Stomach smooth muscle (tissue), 2 donors: ENCODE measurements around the gene CORO2B.

Experiments
- H3K27ac ChIP-seq: one replicate; pipeline ENCODE4 v1.7.0; 2013; ENCODE audit warnings: mild to moderate bottlenecking, low read length, inconsistent platforms
- H3K27me3 ChIP-seq, 2 donors: one replicate each; pipeline ENCODE4 v1.7.0; 2013; ENCODE audit warnings: low read length in 2 of 2; ENCODE audit not compliant: insufficient read depth in 2 of 2, control insufficient read depth in 1 of 2
- H3K36me3 ChIP-seq, 2 donors: one replicate each; pipeline ENCODE4 v1.7.0; 2013; ENCODE audit warnings: low read length in 2 of 2; ENCODE audit not compliant: control insufficient read depth in 2 of 2, insufficient read depth in 2 of 2
- H3K4me1 ChIP-seq: one replicate; pipeline ENCODE4 v1.7.0; 2013; ENCODE audit warnings: low read length; ENCODE audit not compliant: control insufficient read depth, insufficient read depth
- H3K4me3 ChIP-seq, 2 donors: one replicate each; pipeline ENCODE4 v1.7.0; 2013; ENCODE audit warnings: low read length in 2 of 2
- H3K9ac ChIP-seq, 2 donors: one replicate each; pipeline ENCODE4 v1.7.0; 2013; ENCODE audit warnings: low read length in 2 of 2, mild to moderate bottlenecking in 1 of 2
- H3K9me3 ChIP-seq, 2 donors: one replicate each; pipeline ENCODE4 v1.7.0; 2013; ENCODE audit warnings: low read length in 2 of 2; ENCODE audit not compliant: control insufficient read depth in 2 of 2
- donor health status: healthy.
- donor health status: Pancreatic carcinoma.

The CORO2B gene

GRCh38 chr15:68704496-68705021 lies 125.8 kb downstream of the CORO2B start:
- H3K9ac ChIP-seq = no peak overlapping the region
- no peaks in the 10 kb centered on the region for H3K9me3 ChIP-seq
- peaks cover 0 to 2% of the 10 kb centered on the region in 2 donors for H3K27me3 ChIP-seq
- H3K36me3 ChIP-seq = no peaks in the 10 kb centered on the region
- no peak overlapping the region for H3K27ac ChIP-seq
- no peak overlapping the region for H3K4me3 ChIP-seq
- peaks cover 16% of the 10 kb centered on the region for H3K4me1 ChIP-seq

DNA sequence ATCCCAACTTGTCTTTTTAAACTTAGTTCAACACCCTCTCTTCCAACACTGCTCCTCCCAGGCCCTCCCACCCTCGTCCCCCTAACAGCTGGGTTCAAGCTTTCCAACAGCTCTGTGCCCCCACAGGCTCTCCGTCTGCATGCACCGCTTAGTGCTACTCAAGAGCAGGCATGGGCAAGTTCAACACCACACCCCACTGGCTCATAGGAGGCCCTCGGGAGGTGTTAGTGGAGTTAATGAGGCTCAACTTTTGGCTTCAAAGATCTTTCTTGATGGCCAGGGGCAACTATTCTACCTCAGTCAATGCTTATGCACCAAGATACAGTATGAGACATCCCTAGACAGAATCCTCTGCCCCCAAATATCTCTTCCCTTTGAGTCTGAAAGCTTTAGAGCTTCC lies 127.5 kb downstream of the CORO2B start:
- Histone ChIP-seq H3K9me3 (no peaks in the 10 kb centered on the region), H3K27ac (no peak overlapping the region), H3K4me1 (no peaks in the 10 kb centered on the region), H3K4me3 (no peak overlapping the region), H3K9ac (no peak overlapping the region), H3K36me3 (no peaks in the 10 kb centered on the region), H3K27me3 (peaks cover 0 to 2% of the 10 kb centered on the region in 2 donors)

GRCh38 chr15:68706931-68707330 lies 128.1 kb downstream of the CORO2B start:
- no peak overlapping the region for H3K27ac ChIP-seq
- H3K36me3 ChIP-seq = no peaks in the 10 kb centered on the region

DNA sequence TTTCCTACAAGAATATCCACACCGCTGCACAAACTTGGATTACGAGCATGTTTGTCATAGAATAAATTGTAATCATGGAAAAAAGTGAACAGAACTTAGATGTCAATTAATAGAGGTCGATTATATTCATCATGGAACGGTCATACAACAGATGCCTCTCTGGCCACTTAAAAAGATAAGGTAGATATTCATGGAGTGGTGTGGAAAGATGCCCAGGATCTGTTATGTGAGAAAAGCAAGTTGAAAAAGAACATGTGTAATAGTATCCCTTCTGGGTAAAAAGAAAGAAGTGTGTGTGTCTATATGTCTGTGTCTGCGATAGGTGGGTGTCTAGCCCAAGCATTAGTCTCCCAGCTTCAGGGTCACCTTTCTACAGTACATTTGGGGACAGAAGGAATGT lies 128.6 kb downstream of the CORO2B start:
- H3K4me1 ChIP-seq = no peaks in the 10 kb centered on the region
- H3K36me3 ChIP-seq = no peaks in the 10 kb centered on the region

More at GRCh38 chr15:68706931-68707330, 128.1 kb downstream of the CORO2B start:
- Histone ChIP-seq H3K27me3 (peaks cover 0 to 2% of the 10 kb centered on the region in 2 donors), H3K9ac (no peak overlapping the region), H3K4me3 (no peak overlapping the region), H3K4me1 (no peaks in the 10 kb centered on the region), H3K9me3 (no peaks in the 10 kb centered on the region)

GRCh38 chr15:68709876-68710275 lies 131.1 kb downstream of the CORO2B start:
- Histone ChIP-seq H3K4me3 (no peak overlapping the region), H3K27ac (no peak overlapping the region), H3K9ac (no peak overlapping the region), H3K36me3 (no peaks in the 10 kb centered on the region), H3K4me1 (no peaks in the 10 kb centered on the region), H3K27me3 (peaks cover 0 to 2% of the 10 kb centered on the region in 2 donors), H3K9me3 (no peaks in the 10 kb centered on the region)

More for the DNA sequence above, 128.6 kb downstream of the CORO2B start:
- Histone ChIP-seq H3K27me3 (peaks cover 0 to 2% of the 10 kb centered on the region in 2 donors), H3K9me3 (no peaks in the 10 kb centered on the region), H3K27ac (no peak overlapping the region), H3K9ac (no peak overlapping the region), H3K4me3 (no peak overlapping the region)

- H3K4me3 ChIP-seq = no peak overlapping the region
- H3K27me3 ChIP-seq = peaks cover 0 to 2% of the 10 kb centered on the region in 2 donors
- no peaks in the 10 kb centered on the region for H3K4me1 ChIP-seq
- no peaks in the 10 kb centered on the region for H3K9me3 ChIP-seq
- H3K36me3 ChIP-seq = no peaks in the 10 kb centered on the region
- H3K9ac ChIP-seq = no peak overlapping the region
- no peak overlapping the region for H3K27ac ChIP-seq
Measured at GRCh38 chr15:68710536-68710935, 131.7 kb downstream of the CORO2B start.

DNA sequence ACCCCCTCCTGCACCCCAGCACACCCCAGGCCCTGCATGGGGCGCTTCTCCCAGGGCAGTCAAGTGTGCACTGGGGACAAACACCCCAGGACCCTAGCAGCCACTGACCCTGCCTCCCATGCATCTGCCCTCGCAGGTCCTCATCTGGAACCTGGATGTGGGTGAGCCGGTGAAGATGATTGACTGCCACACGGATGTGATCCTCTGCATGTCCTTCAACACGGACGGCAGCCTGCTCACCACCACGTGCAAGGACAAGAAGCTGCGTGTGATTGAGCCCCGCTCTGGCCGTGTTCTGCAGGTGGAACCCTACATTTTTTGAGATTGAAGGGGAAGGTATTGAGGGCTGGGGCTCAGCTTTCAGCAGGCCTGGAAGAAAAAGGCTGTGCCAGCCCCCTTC lies 132.6 kb downstream of the CORO2B start:
- Histone ChIP-seq H3K27me3 (peaks cover 0 to 2% of the 10 kb centered on the region in 2 donors), H3K36me3 (no peaks in the 10 kb centered on the region), H3K4me3 (no peak overlapping the region)

DNA sequence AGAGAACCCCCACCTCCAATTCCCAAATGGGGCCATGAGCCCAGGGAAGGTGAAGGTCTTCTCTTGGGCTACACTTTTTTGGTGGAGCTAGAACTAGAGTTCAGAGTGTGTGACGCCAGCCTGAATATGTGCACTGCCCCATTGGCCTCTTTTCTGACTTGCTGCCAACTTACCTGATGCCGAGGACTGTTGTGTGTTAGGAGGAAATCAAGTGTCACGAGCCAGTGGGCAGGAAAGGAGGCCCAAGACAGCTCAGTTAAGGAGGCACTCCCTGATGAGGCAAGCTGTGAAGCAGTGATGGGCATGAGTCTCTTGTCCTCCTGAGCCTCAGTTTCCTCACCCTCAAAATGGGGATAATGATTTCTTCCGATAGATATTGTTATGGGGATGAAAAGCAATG lies 134.1 kb downstream of the CORO2B start:
- Histone ChIP-seq H3K36me3 (no peaks in the 10 kb centered on the region), H3K9ac (no peak overlapping the region), H3K4me3 (no peak overlapping the region), H3K27me3 (peaks cover 0 to 2% of the 10 kb centered on the region in 2 donors), H3K4me1 (no peaks in the 10 kb centered on the region), H3K9me3 (no peaks in the 10 kb centered on the region), H3K27ac (no peak overlapping the region)

More for the DNA sequence above, 132.6 kb downstream of the CORO2B start:
- H3K27ac ChIP-seq = no peak overlapping the region
- no peak overlapping the region for H3K9ac ChIP-seq
- H3K4me1 ChIP-seq = no peaks in the 10 kb centered on the region
- H3K9me3 ChIP-seq = no peaks in the 10 kb centered on the region

DNA sequence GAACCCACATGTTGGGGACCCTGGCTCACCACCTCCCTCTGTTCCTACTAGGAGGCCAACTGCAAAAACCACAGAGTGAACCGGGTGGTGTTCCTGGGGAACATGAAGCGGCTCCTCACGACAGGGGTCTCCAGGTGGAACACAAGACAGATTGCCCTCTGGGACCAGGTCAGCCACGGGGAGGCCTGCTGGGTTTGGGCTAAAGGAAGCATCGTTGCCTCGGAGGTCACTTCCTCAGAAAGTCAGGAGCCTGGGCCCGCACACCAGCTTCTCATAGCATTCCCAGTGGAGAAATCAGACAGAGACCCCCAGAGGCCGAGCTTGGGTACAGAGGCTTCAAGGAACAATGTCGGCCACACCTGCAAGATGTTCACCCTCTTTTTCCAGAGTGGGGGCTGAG lies 135.1 kb downstream of the CORO2B start:
- Histone ChIP-seq H3K9me3 (no peaks in the 10 kb centered on the region), H3K4me1 (no peaks in the 10 kb centered on the region), H3K36me3 (no peaks in the 10 kb centered on the region), H3K4me3 (no peak overlapping the region), H3K27me3 (peaks cover 0 to 2% of the 10 kb centered on the region in 2 donors), H3K27ac (no peak overlapping the region), H3K9ac (no peak overlapping the region)

- Histone ChIP-seq H3K27me3 (peaks cover 0 to 2% of the 10 kb centered on the region in 2 donors), H3K4me3 (no peak overlapping the region), H3K4me1 (no peaks in the 10 kb centered on the region), H3K27ac (no peak overlapping the region), H3K9ac (no peak overlapping the region), H3K36me3 (no peaks in the 10 kb centered on the region), H3K9me3 (no peaks in the 10 kb centered on the region)
Measured at GRCh38 chr15:68715111-68715510, 136.3 kb downstream of the CORO2B start.

DNA sequence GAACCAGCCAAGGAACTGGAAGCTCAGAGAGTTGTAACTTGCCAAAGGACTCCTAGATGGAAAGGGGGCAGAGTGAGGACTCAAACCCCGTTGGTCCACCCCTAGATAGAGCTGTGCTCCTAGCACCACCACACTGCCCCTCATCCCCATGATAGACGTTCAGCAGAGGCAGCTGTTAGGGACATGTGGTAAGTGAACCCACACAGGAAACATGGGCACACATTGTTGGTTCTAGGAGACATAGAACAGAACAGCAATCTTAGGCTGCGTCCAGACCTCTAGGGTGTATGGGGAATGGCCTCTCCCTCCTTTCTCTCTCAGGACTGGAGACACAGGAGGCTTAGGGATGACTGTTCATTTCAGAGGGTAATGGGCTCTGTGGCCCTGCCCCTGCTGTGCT lies 139.2 kb downstream of the CORO2B start:
- H3K9me3 ChIP-seq = no peaks in the 10 kb centered on the region
- no peaks in the 10 kb centered on the region for H3K4me1 ChIP-seq
- H3K36me3 ChIP-seq = no peaks in the 10 kb centered on the region
- H3K9ac ChIP-seq = no peak overlapping the region
- H3K27me3 ChIP-seq = peaks cover 0 to 2% of the 10 kb centered on the region in 2 donors
- no peak overlapping the region for H3K27ac ChIP-seq
- H3K4me3 ChIP-seq = no peak overlapping the region
